Measurements from ENCODE around the gene ADH7. TPM values are rescaled to one million over a fixed set of nuclear protein-coding genes. Genes with fewer than 3 reads are reported as not detected.
A peak's percentile ranks its signal among the peaks of the same experiment; 100 is the strongest.

The ADH7 gene
- total and polyA plus RNA-seq, 2 of the 4 experiments (the other 2 are of a cell fraction): not detected

GRCh38 chr4:99394896-99395295, 40.2 kb downstream of the ADH7 start:
- DNase-seq (peak; percentile 80), ATAC-seq (ENCODE audit: low read depth) (peak; percentile 75)
- H4K8ac ChIP-seq (ENCODE audit: low read depth in 2 of 2, low read length in 2 of 2): peak overlapping the region; percentile 74 to 84
- peaks cover 9% of the 10 kb centered on the region for H3K4me1 ChIP-seq (ENCODE audit: control insufficient read depth, insufficient read depth, low read length)
- H4K20me1 ChIP-seq (ENCODE audit: insufficient read depth, low read length): no peaks in the 10 kb centered on the region
- H3K4me3 ChIP-seq (ENCODE audit: insufficient read depth, low read depth, low read length): no peak overlapping the region
- ChIA-PET POLR2A (ENCODE audit: unreplicated experiment) (no interaction called here), CTCF (interaction anchor here (1.7 kb wide), 1 partner anchor 10 kb away, joined by 8 read pairs; no protein-coding TSS in a partner anchor)
- peaks cover 8% of the 10 kb centered on the region for H3K9me1 ChIP-seq (ENCODE audit: insufficient read depth, low read length)
- H2BK120ac ChIP-seq (ENCODE audit: low read depth, low read length): peak overlapping the region; percentile 99
- no peaks in the 10 kb centered on the region for H3K36me3 ChIP-seq (ENCODE audit: control insufficient read depth, insufficient read depth, low read length)
- peak overlapping the region; percentile 99 for H3K18ac ChIP-seq (ENCODE audit: low read depth, low read length)
- peak overlapping the region; percentile 80 for H3K14ac ChIP-seq (replicated peaks; ENCODE audit: low read depth, low read length)
- peak overlapping the region; percentile 99 for H2BK5ac ChIP-seq (ENCODE audit: low read depth, low read length, poor library complexity, severe bottlenecking)
- peak overlapping the region; percentile 98 for H2BK20ac ChIP-seq (ENCODE audit: low read depth, low read length)
- H2BK15ac ChIP-seq (ENCODE audit: low read depth, low read length): peak overlapping the region; percentile 100; the same call in 2 of the 3 replicates
- H3K9me3 ChIP-seq (ENCODE audit: control insufficient read depth, insufficient read depth, low read length): no peaks in the 10 kb centered on the region
- no peaks in the 10 kb centered on the region for H3K27me3 ChIP-seq (ENCODE audit: control insufficient read depth, insufficient read depth, low read length)
- in situ Hi-C loops (cut with MboI; ENCODE audit: low sequenced_read_pairs) (no loop called here), intact Hi-C loops (cut with micrococcal nuclease) (no loop called here), dilution Hi-C loops (cut with HindIII; ENCODE audit: low sequenced_read_pairs, unreplicated experiment) (no loop called here)
- peak overlapping the region; percentile 54; the same call in 1 of the 2 replicates for H3K56ac ChIP-seq (ENCODE audit: extremely low read depth, insufficient read depth, low read length)
- H2AK9ac ChIP-seq (replicated peaks; ENCODE audit: low read depth, low read length, poor library complexity): no peak overlapping the region
- peak overlapping the region; percentile 100 for H4K5ac ChIP-seq (ENCODE audit: low read depth, low read length)
- peak overlapping the region; percentile 68; the same call in 1 of the 2 replicates for H3K9ac ChIP-seq (ENCODE audit: low read depth, low read length)
- BruUV-seq (replicated peaks): no TSS peak
- no peak overlapping the region for H2AFZ ChIP-seq (replicated peaks; ENCODE audit: low read length, poor library complexity)
- H3K27ac ChIP-seq (ENCODE audit: insufficient read depth, low read length): peak overlapping the region; percentile 100
- peak overlapping the region; percentile 25; the same call in 1 of the 2 replicates for H3K4me2 ChIP-seq (ENCODE audit: low read depth, low read length)
- no peak for TF ChIP-seq RAD21 (IDR thresholded peaks at IDR 0.05; ENCODE audit: low read length)
- TF ChIP-seq ELK1 (IDR thresholded peaks at IDR 0.05; ENCODE audit: borderline replicate concordance, low read depth, low read length): no peak
- no peak for TF ChIP-seq RCOR1 (IDR thresholded peaks at IDR 0.05; ENCODE audit: insufficient replicate concordance, low read length)
- no peak for TF ChIP-seq MXI1 (IDR thresholded peaks at IDR 0.05; ENCODE audit: borderline replicate concordance, low read depth, low read length)
- peak; percentile 88 for TF ChIP-seq CEBPB (IDR thresholded peaks at IDR 0.05; ENCODE audit: low read depth, low read length)
- no peaks in the 10 kb centered on the region for H3K79me1 ChIP-seq (ENCODE audit: low read depth in 1 of 2, low read length in 2 of 2)
- peak overlapping the region; percentile 94; the same call in 1 of the 2 replicates for H3K4ac ChIP-seq (ENCODE audit: low read depth, low read length)
- peak overlapping the region; percentile 92 for H4K91ac ChIP-seq (ENCODE audit: insufficient read depth, low read depth, low read length)
- peak overlapping the region; percentile 97; the same call in 1 of the 2 replicates for H2AK5ac ChIP-seq (ENCODE audit: low read depth, low read length)
- peak overlapping the region; percentile 90; the same call in 1 of the 2 replicates for H3K23ac ChIP-seq (ENCODE audit: low read depth, low read length)
